ENCODE results near the gene TTPAL. TPM values are rescaled to one million over a fixed set of nuclear protein-coding genes. Genes with fewer than 3 reads are reported as not detected.

TTPAL gene
- total RNA-seq, 2 donors from 2014 or later = 7.3 to 17.6 TPM

GRCh38 chr20:44436393-44436792, 39.3 kb upstream of the TTPAL start:
- Histone ChIP-seq H3K36me3 (no peaks in the 10 kb centered on the region), H3K4me3 (no peak overlapping the region), H3K4me1 (ENCODE audit: control insufficient read depth in 1 of 2, low read depth in 2 of 2) (no peaks in the 10 kb centered on the region), H3K27ac (no peak overlapping the region), H3K27me3 (replicated peaks; ENCODE audit: insufficient read depth) (no peaks in the 10 kb centered on the region), H3K9me3 (no peaks in the 10 kb centered on the region)
- no peak for DNase-seq (ENCODE audit: low spot score)
- ATAC-seq (ENCODE audit: insufficient number of reproducible peaks, low FRiP score, low read depth) = no peak
- TF ChIP-seq, protein P1, sequence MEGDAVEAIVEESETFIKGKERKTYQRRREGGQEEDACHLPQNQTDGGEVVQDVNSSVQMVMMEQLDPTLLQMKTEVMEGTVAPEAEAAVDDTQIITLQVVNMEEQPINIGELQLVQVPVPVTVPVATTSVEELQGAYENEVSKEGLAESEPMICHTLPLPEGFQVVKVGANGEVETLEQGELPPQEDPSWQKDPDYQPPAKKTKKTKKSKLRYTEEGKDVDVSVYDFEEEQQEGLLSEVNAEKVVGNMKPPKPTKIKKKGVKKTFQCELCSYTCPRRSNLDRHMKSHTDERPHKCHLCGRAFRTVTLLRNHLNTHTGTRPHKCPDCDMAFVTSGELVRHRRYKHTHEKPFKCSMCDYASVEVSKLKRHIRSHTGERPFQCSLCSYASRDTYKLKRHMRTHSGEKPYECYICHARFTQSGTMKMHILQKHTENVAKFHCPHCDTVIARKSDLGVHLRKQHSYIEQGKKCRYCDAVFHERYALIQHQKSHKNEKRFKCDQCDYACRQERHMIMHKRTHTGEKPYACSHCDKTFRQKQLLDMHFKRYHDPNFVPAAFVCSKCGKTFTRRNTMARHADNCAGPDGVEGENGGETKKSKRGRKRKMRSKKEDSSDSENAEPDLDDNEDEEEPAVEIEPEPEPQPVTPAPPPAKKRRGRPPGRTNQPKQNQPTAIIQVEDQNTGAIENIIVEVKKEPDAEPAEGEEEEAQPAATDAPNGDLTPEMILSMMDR (IDR thresholded peaks at IDR 0.05) = no peak

DNA sequence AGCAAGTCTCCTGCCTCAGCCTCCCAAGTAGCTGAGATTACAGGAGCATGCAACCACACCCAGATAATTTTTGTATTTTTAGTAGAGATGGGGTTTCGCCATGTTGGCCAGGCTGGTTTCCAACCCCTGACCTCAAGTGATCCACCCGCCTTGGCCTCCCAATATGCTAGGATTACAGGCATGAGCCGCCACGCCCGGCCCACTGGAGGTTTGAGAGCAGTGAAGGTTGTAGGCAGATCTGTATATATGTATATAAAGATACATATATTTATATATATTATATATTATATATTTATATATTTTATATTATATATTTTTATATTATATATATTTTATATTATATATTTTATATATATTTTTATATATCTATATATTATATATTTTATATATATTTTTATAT, 38.2 kb upstream of the TTPAL start:
- TF ChIP-seq, protein P1 (IDR thresholded peaks at IDR 0.05) = no peak
- Histone ChIP-seq H3K4me3 (no peak overlapping the region), H3K36me3 (no peaks in the 10 kb centered on the region), H3K27ac (no peak overlapping the region), H3K9me3 (no peaks in the 10 kb centered on the region), H3K27me3 (replicated peaks; ENCODE audit: insufficient read depth) (no peaks in the 10 kb centered on the region), H3K4me1 (ENCODE audit: control insufficient read depth in 1 of 2, low read depth in 2 of 2) (no peaks in the 10 kb centered on the region)
- ATAC-seq (ENCODE audit: insufficient number of reproducible peaks, low FRiP score, low read depth) (no peak), DNase-seq (ENCODE audit: low spot score) (no peak)

DNA sequence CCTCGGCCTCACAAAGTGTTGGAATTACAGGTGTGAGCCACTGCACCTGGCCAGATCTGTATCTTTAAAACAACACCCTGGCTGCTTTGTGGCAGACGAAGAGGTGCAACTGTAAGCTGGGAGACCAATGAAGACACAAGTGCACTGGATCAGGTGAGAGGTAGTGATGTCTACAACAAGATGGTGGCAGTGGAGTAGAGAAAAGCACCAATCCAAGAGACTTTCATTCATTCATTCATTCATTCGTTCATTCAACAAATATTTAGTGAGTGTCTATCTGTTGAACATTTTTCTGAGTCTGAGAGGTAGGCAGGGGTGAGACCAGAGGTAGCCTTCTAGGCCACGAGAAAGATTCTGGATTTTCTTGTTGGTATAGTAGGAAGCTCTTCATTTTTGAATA, 36.9 kb upstream of the TTPAL start:
- no peaks in the 10 kb centered on the region for H3K36me3 ChIP-seq
- no peak for ATAC-seq (ENCODE audit: insufficient number of reproducible peaks, low FRiP score, low read depth)
- DNase-seq (ENCODE audit: low spot score) = no peak
- no peaks in the 10 kb centered on the region for H3K27me3 ChIP-seq (replicated peaks; ENCODE audit: insufficient read depth)
- no peak overlapping the region for H3K27ac ChIP-seq
- TF ChIP-seq, protein P1 (IDR thresholded peaks at IDR 0.05) = no peak
- no peaks in the 10 kb centered on the region for H3K4me1 ChIP-seq (ENCODE audit: control insufficient read depth in 1 of 2, low read depth in 2 of 2)
- H3K4me3 ChIP-seq = no peak overlapping the region
- H3K9me3 ChIP-seq = no peaks in the 10 kb centered on the region

GRCh38 chr20:44439318-44439717, 36.4 kb upstream of the TTPAL start:
- H3K9me3 ChIP-seq = no peaks in the 10 kb centered on the region
- TF ChIP-seq, protein P1 (IDR thresholded peaks at IDR 0.05) = no peak
- no peaks in the 10 kb centered on the region for H3K4me1 ChIP-seq (ENCODE audit: control insufficient read depth in 1 of 2, low read depth in 2 of 2)
- H3K27ac ChIP-seq = no peak overlapping the region
- no peak overlapping the region for H3K4me3 ChIP-seq
- no peak for ATAC-seq (ENCODE audit: insufficient number of reproducible peaks, low FRiP score, low read depth)
- no peak for DNase-seq (ENCODE audit: low spot score)
- no peaks in the 10 kb centered on the region for H3K27me3 ChIP-seq (replicated peaks; ENCODE audit: insufficient read depth)
- no peaks in the 10 kb centered on the region for H3K36me3 ChIP-seq

DNA sequence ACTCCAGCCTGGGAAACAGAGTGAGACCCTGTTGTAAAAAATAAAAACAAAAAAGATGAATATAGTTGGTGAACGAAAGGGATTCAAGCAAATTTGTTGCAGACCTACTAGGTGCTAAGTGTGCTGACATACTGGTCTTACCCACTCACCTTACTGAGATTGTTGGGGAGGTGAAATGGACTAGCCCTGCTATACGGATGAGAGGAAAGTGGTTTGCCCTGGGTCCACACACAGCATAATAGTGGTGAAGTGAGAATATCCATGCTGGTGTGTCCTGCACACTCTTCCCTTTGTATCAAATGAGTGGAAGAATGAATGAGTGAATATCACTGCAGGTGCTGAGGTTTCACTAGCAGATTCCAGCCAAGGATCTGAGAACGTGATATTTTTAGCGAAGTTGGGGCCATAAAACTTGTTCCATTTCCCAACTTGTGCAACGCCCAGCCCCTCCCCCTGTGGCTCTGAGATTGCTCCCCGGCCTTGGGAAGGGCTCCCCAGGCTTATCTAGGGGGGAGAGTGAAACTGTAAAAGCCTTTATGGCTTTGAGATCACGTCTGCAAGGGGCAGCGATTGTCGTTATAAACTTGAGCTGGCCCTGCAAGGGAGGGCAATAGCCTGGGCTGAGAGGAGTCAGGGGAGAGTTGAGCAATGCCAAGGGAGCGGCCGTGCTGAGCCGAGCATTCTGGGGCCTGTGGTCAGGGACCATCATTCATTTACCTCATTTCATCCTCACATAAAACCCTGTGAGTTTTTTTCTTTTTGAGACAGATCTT, 33.2 kb upstream of the TTPAL start:
- ATAC-seq (ENCODE audit: insufficient number of reproducible peaks, low FRiP score, low read depth) = no peak
- TF ChIP-seq, protein P1 (IDR thresholded peaks at IDR 0.05) = no peak

More for the DNA sequence above, 33.2 kb upstream of the TTPAL start:
- DNase-seq (ENCODE audit: low spot score) = no peak
- Histone ChIP-seq H3K4me3 (no peak overlapping the region), H3K27ac (no peak overlapping the region), H3K36me3 (no peaks in the 10 kb centered on the region), H3K9me3 (no peaks in the 10 kb centered on the region), H3K4me1 (ENCODE audit: control insufficient read depth in 1 of 2, low read depth in 2 of 2) (no peaks in the 10 kb centered on the region), H3K27me3 (replicated peaks; ENCODE audit: insufficient read depth) (no peaks in the 10 kb centered on the region)

Data from thoracic aorta (tissue), 2 donors.